ENCODE results near the gene GNPDA1.
A peak's percentile ranks its signal among the peaks of the same experiment; 100 is the strongest.

GNPDA1 gene

DNA sequence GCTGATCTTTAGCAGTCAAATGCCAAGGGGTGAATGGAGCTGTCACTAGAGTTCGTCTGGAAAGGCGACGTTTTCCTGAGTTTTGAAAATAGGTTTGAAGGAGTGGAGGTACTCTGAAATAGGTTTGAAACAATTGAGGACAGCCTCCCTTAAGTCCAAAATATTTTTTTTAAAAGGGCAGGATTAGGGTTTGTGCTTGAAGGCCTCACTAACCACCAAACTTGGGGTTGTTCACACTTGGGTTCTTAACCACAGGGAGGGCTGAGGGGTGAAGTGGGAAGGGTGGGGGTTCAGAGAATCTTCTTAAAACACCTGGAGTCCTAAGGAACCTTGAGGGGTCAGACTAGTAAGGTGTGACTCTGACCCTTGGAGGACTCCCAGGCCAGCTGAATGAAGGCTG is 51.4 kb downstream of the GNPDA1 start:
- TF ChIP-seq POLR2AphosphoS5 (IDR thresholded peaks at IDR 0.05; ENCODE audit: low read depth, low read length) (no peak), POLR2A (IDR thresholded peaks at IDR 0.05; ENCODE audit: low read depth, low read length) (no peak)
- DNase-seq (ENCODE audit: insufficient read length) (no peak), FAIRE-seq (no peak)

DNA sequence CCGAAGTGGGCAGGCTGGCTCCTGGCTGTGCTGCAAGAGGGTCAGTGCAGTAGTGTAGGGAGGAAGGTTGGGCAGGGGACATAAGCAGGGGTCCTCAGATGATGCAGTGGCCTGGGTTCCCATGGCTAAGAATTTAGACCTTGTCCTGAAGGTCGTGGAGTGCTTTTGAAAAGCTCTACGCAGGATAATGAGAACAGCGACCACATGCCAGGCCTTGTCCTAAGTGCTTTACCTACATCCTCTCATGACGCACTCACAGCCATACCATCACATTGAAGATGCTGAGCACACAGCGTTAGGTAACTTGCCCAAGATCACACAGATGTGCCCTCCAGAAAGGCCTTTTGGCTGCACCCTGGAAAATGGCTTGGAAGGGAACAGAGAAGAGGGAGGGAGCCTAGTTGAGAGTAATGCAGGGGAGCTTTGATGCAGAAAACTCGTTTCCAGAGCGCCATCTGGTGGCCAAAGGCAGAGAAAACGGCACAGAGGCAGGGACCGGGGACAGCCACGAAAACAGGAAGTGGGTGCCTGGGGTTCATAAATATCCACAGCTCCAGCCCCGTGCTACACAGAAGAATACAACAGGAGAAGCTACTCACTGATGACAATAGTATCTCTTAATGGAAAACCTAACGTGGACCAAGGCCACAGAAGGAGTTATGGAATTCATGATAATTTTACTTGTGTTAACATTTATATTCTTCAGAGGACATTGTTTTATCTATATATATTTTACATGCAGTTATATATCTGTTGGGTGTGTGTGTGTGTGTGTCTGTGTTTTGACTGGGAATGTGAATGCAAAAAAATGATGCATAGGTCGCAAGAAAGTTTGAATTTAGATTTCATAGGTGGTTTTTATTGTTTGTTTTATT is 52.1 kb downstream of the GNPDA1 start:
- FAIRE-seq (peak; percentile 90), DNase-seq (ENCODE audit: insufficient read length) (peak; percentile 75)
- TF ChIP-seq TAF1 (IDR thresholded peaks at IDR 0.05; ENCODE audit: borderline replicate concordance, low read depth, low read length) (no peak), POLR2A (IDR thresholded peaks at IDR 0.05; ENCODE audit: low read depth, low read length) (no peak), POLR2AphosphoS5 (IDR thresholded peaks at IDR 0.05; ENCODE audit: low read depth, low read length) (no peak)

DNA sequence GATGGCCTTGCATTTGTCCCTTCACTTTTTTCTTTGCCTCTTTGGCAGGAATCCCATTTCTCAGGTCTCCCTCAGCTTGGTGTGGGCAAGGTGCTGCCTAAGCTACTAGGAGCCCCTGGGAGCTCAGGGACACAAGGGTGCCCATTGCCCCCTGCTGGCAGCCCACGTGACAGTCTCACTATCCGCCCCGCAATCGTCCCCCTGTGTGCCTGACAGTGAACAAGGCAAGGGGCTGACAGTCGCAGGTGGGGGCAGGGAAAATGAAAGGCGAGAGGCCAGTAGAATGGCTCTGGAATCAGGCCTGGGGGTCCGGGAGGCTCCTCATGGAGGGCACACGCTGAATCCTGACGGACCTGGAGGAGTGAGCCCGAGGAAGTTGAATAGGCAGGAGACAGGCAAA is 52.8 kb downstream of the GNPDA1 start:
- TF ChIP-seq POLR2AphosphoS5 (IDR thresholded peaks at IDR 0.05; ENCODE audit: low read depth, low read length) (no peak), TAF1 (IDR thresholded peaks at IDR 0.05; ENCODE audit: borderline replicate concordance, low read depth, low read length) (no peak), POLR2A (IDR thresholded peaks at IDR 0.05; ENCODE audit: low read depth, low read length) (no peak)
- no peak for FAIRE-seq
- DNase-seq (ENCODE audit: insufficient read length), result no peak

DNA sequence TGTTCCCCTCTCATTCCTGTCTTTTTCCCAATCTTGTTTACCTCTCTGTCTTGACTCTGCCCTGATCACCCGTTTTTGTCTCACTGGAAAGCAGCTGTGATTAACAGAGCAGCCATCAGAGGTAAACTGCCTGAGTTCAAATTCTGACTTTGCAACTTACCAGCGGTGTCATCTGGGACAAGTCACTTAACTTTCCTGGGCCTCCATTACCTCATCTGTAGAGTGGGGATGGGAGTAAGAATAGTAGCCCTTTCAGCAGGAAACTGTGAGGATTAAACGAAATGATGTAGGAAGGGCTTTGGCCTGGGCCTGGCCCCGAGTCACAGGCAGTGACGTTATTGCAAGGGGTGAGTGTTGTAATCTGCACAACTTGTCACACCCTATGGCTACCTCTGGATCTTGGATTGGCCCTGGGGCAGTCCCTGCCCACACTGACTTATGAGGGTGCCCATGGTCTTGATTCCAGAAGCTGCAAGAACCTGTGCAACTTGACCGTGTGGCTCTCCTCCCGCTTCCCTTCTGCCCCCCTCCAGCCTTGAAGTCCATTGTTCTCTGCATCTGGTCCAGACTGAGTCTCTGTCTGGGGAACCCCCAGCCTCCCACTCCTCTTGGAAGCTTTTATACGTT is 54.2 kb downstream of the GNPDA1 start:
- DNase-seq (ENCODE audit: insufficient read length), result no peak
- FAIRE-seq, result no peak

DNA sequence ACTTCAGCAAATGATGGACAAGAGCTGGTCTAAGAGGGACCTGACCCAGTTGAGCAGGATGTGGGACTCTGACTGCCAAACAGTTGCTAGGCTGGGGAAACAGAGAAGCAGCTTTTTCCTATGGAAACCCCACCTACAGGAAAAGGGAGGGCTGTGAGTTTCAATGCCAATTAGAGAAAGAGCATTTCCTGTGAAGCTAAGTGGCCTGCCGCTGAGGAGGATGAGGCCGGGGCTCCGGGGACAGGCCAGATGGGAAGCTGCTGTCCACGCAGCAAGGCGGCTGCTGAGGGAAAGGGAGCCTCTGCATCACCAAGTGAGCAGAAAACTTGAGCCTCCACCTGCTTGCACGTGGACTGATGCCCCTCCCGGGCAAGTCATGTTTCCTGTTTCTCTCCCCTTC is 54.7 kb downstream of the GNPDA1 start, which contains the start of gene PCDH12:
Gene PCDH12 (minus strand): TSS at position 90 of the 400 bp plus-strand sequence. CDS start 351 bp downstream, outside the sequence.
- DNase-seq (ENCODE audit: insufficient read length), result no peak
- no peak for FAIRE-seq
- TF ChIP-seq POLR2A (IDR thresholded peaks at IDR 0.05; ENCODE audit: low read depth, low read length) (no peak), TAF1 (IDR thresholded peaks at IDR 0.05; ENCODE audit: borderline replicate concordance, low read depth, low read length) (no peak), POLR2AphosphoS5 (IDR thresholded peaks at IDR 0.05; ENCODE audit: low read depth, low read length) (no peak)

More for the DNA sequence above, 54.2 kb downstream of the GNPDA1 start:
- TF ChIP-seq POLR2AphosphoS5 (IDR thresholded peaks at IDR 0.05; ENCODE audit: low read depth, low read length), result no peak
- no peak for TF ChIP-seq POLR2A (IDR thresholded peaks at IDR 0.05; ENCODE audit: low read depth, low read length)
- TF ChIP-seq TAF1 (IDR thresholded peaks at IDR 0.05; ENCODE audit: borderline replicate concordance, low read depth, low read length), result no peak

DNA sequence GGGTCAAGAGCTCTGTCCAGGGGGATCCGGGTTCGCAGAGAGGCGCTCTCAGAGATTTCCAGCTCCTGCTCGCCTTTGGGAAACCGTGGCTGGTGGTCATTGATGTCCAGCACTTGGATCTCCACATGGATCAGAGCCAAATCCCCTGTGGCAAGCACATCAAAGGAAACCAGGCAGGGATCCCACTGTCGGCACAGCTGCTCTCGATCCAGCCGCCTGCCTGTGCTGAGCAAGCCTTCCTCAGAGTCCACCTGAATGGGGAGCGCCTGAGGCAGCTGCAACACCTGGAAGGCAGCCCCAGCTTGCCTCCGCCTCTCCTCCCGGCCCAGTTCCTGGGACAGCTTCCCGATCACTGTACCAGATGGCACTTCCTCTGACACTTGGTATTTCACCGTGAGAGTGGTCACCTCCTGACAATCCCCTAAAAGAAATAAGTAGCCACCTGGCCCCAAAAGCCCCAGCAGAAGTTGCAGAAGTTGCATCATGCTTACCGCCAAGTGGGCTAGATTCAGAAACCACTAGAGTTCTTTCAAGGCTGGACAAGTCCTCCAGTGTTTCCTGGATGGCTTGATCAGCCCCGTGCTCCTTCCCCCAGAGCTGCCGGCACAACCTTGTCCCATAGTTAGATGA is 55.3 kb downstream of the GNPDA1 start:
- FAIRE-seq, result no peak
- no peak for DNase-seq (ENCODE audit: insufficient read length)
- no peak for TF ChIP-seq TAF1 (IDR thresholded peaks at IDR 0.05; ENCODE audit: borderline replicate concordance, low read depth, low read length)
- TF ChIP-seq POLR2AphosphoS5 (IDR thresholded peaks at IDR 0.05; ENCODE audit: low read depth, low read length), result no peak
- no peak for TF ChIP-seq POLR2A (IDR thresholded peaks at IDR 0.05; ENCODE audit: low read depth, low read length)

DNA sequence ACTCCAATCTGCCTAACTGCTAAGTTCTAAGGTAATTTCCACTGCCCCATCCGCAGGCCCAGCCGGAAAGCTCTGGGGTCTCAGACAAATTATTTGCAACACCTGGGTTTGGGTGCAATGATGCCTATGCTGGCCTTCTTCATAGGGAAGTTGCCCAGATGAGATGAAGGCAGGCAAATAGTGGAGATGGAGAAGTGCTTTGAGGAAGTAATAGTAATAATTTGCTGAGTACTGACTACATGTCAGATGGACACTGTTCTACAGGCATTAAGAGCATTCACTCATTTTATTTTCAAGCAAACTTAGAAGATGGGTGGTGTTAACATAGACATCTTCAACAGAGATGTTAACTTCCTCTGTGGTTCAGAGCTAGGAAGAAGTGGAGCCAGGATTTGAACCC is 58.6 kb downstream of the GNPDA1 start:
- TF ChIP-seq POLR2A (IDR thresholded peaks at IDR 0.05; ENCODE audit: low read depth, low read length) (no peak), TAF1 (IDR thresholded peaks at IDR 0.05; ENCODE audit: borderline replicate concordance, low read depth, low read length) (no peak), POLR2AphosphoS5 (IDR thresholded peaks at IDR 0.05; ENCODE audit: low read depth, low read length) (no peak)
- FAIRE-seq (no peak), DNase-seq (ENCODE audit: insufficient read length) (no peak)

DNA sequence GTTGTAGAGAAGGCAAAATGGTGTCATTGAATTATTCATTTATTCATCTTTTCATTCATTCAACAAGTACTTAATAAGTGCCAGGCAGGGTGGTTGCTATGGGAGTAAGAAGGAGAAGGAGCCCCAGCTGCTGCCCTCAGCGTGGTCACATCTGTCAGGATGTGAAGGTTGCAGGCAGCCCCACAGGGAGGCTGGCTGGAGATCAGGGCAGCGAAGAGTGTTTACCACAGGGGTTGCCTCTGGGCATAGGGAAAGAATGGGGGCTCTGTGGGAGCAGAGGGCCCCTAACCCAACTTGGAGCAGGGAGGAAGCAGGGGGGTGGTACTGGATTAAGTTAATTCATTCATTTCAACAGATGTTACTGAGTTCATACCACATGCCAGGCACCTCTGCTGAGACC is 60.8 kb downstream of the GNPDA1 start:
- TF ChIP-seq POLR2A (IDR thresholded peaks at IDR 0.05; ENCODE audit: low read depth, low read length) (no peak), TAF1 (IDR thresholded peaks at IDR 0.05; ENCODE audit: borderline replicate concordance, low read depth, low read length) (no peak)
- no peak for DNase-seq (ENCODE audit: insufficient read length)
- no peak for FAIRE-seq

DNA sequence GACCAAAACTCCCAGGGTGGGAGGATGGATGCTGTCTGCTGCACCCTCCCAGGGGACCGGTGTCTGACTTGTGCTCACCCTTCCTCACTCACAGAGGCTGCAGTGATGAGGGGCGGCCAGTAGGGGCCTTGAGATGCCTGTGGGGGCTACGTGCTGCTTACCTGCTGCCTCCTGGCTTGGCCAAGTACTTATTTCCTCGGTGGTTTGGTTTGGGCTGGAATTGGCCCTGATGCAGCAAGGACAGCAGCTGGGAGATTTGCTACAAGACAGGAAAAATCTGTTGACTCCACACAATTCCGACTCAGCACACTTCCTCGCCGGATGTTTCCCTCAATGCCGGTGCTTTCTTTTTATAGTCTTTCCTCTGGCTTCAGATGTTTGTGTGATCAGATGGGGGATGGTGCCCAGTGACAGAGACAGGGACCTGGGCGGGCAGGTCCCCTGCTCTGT is 61.5 kb downstream of the GNPDA1 start:
- FAIRE-seq (peak; percentile 33), DNase-seq (ENCODE audit: insufficient read length) (peak; percentile 41)
- TF ChIP-seq POLR2A (IDR thresholded peaks at IDR 0.05; ENCODE audit: low read depth, low read length) (no peak), POLR2AphosphoS5 (IDR thresholded peaks at IDR 0.05; ENCODE audit: low read depth, low read length) (no peak), TAF1 (IDR thresholded peaks at IDR 0.05; ENCODE audit: borderline replicate concordance, low read depth, low read length) (no peak)
